H1 (cell line): Measurements from ENCODE around the gene VDAC2. TPM values are rescaled to one million over a fixed set of nuclear protein-coding genes. Genes with fewer than 3 reads are reported as not detected.

Source experiments
- KDM4A ChIP-seq: IDR thresholded peaks from one replicate; pipeline ENCODE4 v1.7.1; 2012; ENCODE audit warnings: low read depth, mild to moderate bottlenecking, moderate library complexity, low read length, inconsistent platforms; ENCODE audit not compliant: severe bottlenecking
- RNF2 ChIP-seq: fragments of 200-900, 300-1000 bp; sonication (generic); IDR thresholded peaks from 2 replicates; pipeline ENCODE4 v1.7.1; 2016; ENCODE audit warnings: borderline replicate concordance, low read depth, mild to moderate bottlenecking, antibody characterized with exemption, low read length; ENCODE audit not compliant: poor library complexity, severe bottlenecking; ENCODE audit errors: missing control alignments
- RXRA ChIP-seq: IDR thresholded peaks from 2 replicates; pipeline ENCODE4 v1.6.1; 2011; ENCODE audit warnings: low read depth, mild to moderate bottlenecking, low read length, moderate library complexity; ENCODE audit not compliant: insufficient read depth
- SAP30 ChIP-seq: fragments of 300-600 bp; sonication (generic); IDR thresholded peaks from 2 replicates; pipeline ENCODE4 v1.7.1; 2012; ENCODE audit warnings: low read length, moderate library complexity, mild to moderate bottlenecking, inconsistent platforms; ENCODE audit not compliant: insufficient read depth, insufficient replicate concordance
- SP4 ChIP-seq: IDR thresholded peaks from 2 replicates; pipeline ENCODE4 v1.6.1; 2012; ENCODE audit warnings: low read length, inconsistent platforms
- SRF ChIP-seq: IDR thresholded peaks from 2 replicates; pipeline ENCODE4 v1.6.1; 2011; ENCODE audit warnings: mild to moderate bottlenecking, low read depth, low read length, moderate library complexity
- TAF7 ChIP-seq: optimal IDR thresholded peaks from 2 replicates; pipeline ENCODE3; 2011; ENCODE audit warnings: low read depth, mild to moderate bottlenecking, inconsistent platforms, low read length, moderate library complexity, borderline replicate concordance
- polyA plus RNA-seq, 7 experiments: library from polyadenylated mRNA; depleted of rRNA in 3 of 7; stranded (reverse) in 5 of 7; unstranded in 2 of 7; fragments of >200 nt in 5 of 7; fragments of 200-250 nt in 2 of 7; gene quantifications; 1 replicate in 5 of 7; 2 replicates in 1 of 7; 4 replicates in 1 of 7; pipeline versions ENCODE4 v1.2.1 to v1.2.3, GENCODE V29; 2011 to 2013; ENCODE audit warnings: missing spikeins in 2 of 7, mixed read lengths in 2 of 7
- total RNA-seq: library from RNA; stranded (reverse); fragmentation: NEBNext Ultra II Directional; extraction: Animal tissue kit (Norgen Biotek cat#: 25700); gene quantifications from 2 replicates; pipeline ENCODE4 v1.2.1, GENCODE V29; 2021
- TF ChIP-seq, protein P1 (sequence below): IDR thresholded peaks from 2 replicates; pipeline ENCODE4 v1.6.1; 2012; ENCODE audit warnings: inconsistent platforms
- TF ChIP-seq, protein P2 (sequence below): fragments of 300-600 bp; sonication (generic); IDR thresholded peaks from 2 replicates; pipeline ENCODE4 v1.7.1; 2012; ENCODE audit warnings: low read length, moderate library complexity, mild to moderate bottlenecking, inconsistent platforms; ENCODE audit not compliant: insufficient replicate concordance

Gene VDAC2
- total and polyA plus RNA-seq, 2 of the 8 experiments (the other 6 are each of a cell fraction or from before 2014, with no cell fraction given) = 89.8 to 284 TPM

DNA sequence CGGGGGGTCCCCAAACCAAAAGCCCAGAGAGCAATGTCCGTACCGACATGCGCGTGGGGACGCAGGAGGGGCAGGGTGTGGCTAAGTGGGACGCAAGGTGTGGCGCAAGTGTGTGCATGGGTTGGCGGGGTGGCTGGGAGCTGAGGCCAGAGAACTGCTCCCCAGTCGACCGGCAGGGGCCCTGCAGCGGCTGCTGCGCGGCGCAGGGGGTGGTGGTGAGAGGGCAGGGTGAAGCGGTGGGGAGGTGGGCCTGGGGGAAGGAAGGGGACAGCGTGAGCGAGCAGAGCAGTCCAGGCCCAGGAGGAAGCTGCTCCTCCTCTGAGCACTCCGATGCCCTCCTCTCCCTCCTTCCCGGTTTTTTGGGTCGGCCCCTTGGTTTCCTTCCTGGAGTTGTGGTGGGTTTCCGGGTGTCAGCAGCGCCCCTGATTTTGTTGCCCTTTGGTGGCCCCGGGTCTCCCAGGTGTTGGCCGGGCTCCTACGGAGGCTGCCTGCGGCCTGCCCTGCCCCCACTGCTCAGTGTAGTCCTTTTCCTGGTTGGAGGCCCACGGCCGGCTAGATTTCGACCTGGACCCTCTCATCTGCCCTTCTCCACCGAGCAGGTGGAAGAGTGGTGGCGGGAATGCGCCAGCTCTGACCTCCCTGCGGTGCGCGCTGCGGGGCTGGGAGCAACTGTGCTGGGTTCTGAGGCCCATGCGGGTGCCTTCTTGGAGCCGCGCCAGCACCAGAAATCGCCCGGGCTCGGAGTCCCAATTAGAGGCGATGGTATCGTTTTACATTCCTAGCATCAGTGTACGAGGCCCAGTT lies 65.7 kb downstream of the VDAC2 start (continued):
- no peak for TF ChIP-seq RNF2
- TF ChIP-seq KDM4A = no peak
- TF ChIP-seq SP4 = no peak
- TF ChIP-seq, protein P1, sequence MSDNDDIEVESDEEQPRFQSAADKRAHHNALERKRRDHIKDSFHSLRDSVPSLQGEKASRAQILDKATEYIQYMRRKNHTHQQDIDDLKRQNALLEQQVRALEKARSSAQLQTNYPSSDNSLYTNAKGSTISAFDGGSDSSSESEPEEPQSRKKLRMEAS = peak; percentile 81
- TF ChIP-seq, protein P2, sequence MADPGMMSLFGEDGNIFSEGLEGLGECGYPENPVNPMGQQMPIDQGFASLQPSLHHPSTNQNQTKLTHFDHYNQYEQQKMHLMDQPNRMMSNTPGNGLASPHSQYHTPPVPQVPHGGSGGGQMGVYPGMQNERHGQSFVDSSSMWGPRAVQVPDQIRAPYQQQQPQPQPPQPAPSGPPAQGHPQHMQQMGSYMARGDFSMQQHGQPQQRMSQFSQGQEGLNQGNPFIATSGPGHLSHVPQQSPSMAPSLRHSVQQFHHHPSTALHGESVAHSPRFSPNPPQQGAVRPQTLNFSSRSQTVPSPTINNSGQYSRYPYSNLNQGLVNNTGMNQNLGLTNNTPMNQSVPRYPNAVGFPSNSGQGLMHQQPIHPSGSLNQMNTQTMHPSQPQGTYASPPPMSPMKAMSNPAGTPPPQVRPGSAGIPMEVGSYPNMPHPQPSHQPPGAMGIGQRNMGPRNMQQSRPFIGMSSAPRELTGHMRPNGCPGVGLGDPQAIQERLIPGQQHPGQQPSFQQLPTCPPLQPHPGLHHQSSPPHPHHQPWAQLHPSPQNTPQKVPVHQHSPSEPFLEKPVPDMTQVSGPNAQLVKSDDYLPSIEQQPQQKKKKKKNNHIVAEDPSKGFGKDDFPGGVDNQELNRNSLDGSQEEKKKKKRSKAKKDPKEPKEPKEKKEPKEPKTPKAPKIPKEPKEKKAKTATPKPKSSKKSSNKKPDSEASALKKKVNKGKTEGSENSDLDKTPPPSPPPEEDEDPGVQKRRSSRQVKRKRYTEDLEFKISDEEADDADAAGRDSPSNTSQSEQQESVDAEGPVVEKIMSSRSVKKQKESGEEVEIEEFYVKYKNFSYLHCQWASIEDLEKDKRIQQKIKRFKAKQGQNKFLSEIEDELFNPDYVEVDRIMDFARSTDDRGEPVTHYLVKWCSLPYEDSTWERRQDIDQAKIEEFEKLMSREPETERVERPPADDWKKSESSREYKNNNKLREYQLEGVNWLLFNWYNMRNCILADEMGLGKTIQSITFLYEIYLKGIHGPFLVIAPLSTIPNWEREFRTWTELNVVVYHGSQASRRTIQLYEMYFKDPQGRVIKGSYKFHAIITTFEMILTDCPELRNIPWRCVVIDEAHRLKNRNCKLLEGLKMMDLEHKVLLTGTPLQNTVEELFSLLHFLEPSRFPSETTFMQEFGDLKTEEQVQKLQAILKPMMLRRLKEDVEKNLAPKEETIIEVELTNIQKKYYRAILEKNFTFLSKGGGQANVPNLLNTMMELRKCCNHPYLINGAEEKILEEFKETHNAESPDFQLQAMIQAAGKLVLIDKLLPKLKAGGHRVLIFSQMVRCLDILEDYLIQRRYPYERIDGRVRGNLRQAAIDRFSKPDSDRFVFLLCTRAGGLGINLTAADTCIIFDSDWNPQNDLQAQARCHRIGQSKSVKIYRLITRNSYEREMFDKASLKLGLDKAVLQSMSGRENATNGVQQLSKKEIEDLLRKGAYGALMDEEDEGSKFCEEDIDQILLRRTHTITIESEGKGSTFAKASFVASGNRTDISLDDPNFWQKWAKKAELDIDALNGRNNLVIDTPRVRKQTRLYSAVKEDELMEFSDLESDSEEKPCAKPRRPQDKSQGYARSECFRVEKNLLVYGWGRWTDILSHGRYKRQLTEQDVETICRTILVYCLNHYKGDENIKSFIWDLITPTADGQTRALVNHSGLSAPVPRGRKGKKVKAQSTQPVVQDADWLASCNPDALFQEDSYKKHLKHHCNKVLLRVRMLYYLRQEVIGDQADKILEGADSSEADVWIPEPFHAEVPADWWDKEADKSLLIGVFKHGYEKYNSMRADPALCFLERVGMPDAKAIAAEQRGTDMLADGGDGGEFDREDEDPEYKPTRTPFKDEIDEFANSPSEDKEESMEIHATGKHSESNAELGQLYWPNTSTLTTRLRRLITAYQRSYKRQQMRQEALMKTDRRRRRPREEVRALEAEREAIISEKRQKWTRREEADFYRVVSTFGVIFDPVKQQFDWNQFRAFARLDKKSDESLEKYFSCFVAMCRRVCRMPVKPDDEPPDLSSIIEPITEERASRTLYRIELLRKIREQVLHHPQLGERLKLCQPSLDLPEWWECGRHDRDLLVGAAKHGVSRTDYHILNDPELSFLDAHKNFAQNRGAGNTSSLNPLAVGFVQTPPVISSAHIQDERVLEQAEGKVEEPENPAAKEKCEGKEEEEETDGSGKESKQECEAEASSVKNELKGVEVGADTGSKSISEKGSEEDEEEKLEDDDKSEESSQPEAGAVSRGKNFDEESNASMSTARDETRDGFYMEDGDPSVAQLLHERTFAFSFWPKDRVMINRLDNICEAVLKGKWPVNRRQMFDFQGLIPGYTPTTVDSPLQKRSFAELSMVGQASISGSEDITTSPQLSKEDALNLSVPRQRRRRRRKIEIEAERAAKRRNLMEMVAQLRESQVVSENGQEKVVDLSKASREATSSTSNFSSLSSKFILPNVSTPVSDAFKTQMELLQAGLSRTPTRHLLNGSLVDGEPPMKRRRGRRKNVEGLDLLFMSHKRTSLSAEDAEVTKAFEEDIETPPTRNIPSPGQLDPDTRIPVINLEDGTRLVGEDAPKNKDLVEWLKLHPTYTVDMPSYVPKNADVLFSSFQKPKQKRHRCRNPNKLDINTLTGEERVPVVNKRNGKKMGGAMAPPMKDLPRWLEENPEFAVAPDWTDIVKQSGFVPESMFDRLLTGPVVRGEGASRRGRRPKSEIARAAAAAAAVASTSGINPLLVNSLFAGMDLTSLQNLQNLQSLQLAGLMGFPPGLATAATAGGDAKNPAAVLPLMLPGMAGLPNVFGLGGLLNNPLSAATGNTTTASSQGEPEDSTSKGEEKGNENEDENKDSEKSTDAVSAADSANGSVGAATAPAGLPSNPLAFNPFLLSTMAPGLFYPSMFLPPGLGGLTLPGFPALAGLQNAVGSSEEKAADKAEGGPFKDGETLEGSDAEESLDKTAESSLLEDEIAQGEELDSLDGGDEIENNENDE = no peak
- TF ChIP-seq SRF = no peak
- TF ChIP-seq SAP30 = no peak
- no peak for TF ChIP-seq TAF7
- TF ChIP-seq RXRA = no peak
